ENCODE data around the gene GIGYF2. TPM values are rescaled to one million over a fixed set of nuclear protein-coding genes. Genes with fewer than 3 reads are reported as not detected.

GIGYF2 gene
- total and polyA plus RNA-seq, 2 of the 13 experiments (the other 11 are each of a cell fraction or from before 2014, with no cell fraction given), result 44.9 to 73.5 TPM

- TF ChIP-seq ARID5B (CRISPR knock-in tag; IDR thresholded peaks at IDR 0.05), result no peak
- 0 out of 2 replicates have a peak, but pooled peaks have one; percentile 47 for TF ChIP-seq ZNF547 (CRISPR knock-in tag; IDR thresholded peaks at IDR 0.05)
- 0 out of 2 replicates have a peak, but pooled peaks have one; percentile 46 for TF ChIP-seq ZNF329 (CRISPR knock-in tag; IDR thresholded peaks at IDR 0.05; ENCODE audit: low read depth)
- TF ChIP-seq HDAC1 (CRISPR knock-in tag; IDR thresholded peaks at IDR 0.05), result peak; percentile 65
- no peak for TF ChIP-seq SOX13 (IDR thresholded peaks at IDR 0.05)
- TF ChIP-seq SOX13 (CRISPR knock-in tag; conservative IDR thresholded peaks at IDR 0.05 in 1 of 2, IDR thresholded peaks at IDR 0.05 in 1 of 2), result 0 out of 4 replicates have a peak, but pooled peaks of 1 of the 2 experiments have one; percentile 2
- TF ChIP-seq KAT7 (CRISPR knock-in tag; IDR thresholded peaks at IDR 0.05; ENCODE audit: borderline replicate concordance), result peak; percentile 36; the same call in 1 of the 2 replicates
- no peak for TF ChIP-seq SOX5 (CRISPR knock-in tag; IDR thresholded peaks at IDR 0.05; ENCODE audit: borderline replicate concordance)
- TF ChIP-seq BRCA1 (CRISPR knock-in tag; IDR thresholded peaks at IDR 0.05), result 0 out of 2 replicates have a peak, but pooled peaks have one; percentile 23
- TF ChIP-seq GLMP (CRISPR knock-in tag; IDR thresholded peaks at IDR 0.05; ENCODE audit: borderline replicate concordance), result no peak
- no peak for TF ChIP-seq NFYB (CRISPR knock-in tag; IDR thresholded peaks at IDR 0.05)
- TF ChIP-seq ZNF12 (CRISPR knock-in tag; IDR thresholded peaks at IDR 0.05), result no peak
- 0 out of 2 replicates have a peak, but pooled peaks have one; percentile 17 for TF ChIP-seq ZNF691 (CRISPR knock-in tag; IDR thresholded peaks at IDR 0.05; ENCODE audit: borderline replicate concordance, low read depth)
- TF ChIP-seq SSRP1 (CRISPR knock-in tag; IDR thresholded peaks at IDR 0.05), result no peak
- TF ChIP-seq RAD21 (CRISPR knock-in tag; IDR thresholded peaks at IDR 0.05), result peak; percentile 51; the same call in 1 of the 2 replicates
- TF ChIP-seq ZNF431 (CRISPR knock-in tag; IDR thresholded peaks at IDR 0.05; ENCODE audit: borderline replicate concordance, low read depth), result 0 out of 2 replicates have a peak, but pooled peaks have one; percentile 58
- peak; percentile 33; the same call in 1 of the 2 replicates for TF ChIP-seq SPEN (CRISPR knock-in tag; IDR thresholded peaks at IDR 0.05; ENCODE audit: low read depth)
- TF ChIP-seq DBP (CRISPR knock-in tag; IDR thresholded peaks at IDR 0.05; ENCODE audit: not compliant biosample characterization), result no peak
- TF ChIP-seq MXD4 (CRISPR knock-in tag; IDR thresholded peaks at IDR 0.05), result no peak; the same call in 1 of the 2 replicates
- no peak for TF ChIP-seq ELF1 (CRISPR knock-in tag; IDR thresholded peaks at IDR 0.05)
- peak; percentile 82; the same call in 1 of the 2 replicates for TF ChIP-seq ZFY (CRISPR knock-in tag; IDR thresholded peaks at IDR 0.05)
- no peak for TF ChIP-seq MIER2 (CRISPR knock-in tag; IDR thresholded peaks at IDR 0.05)
- TF ChIP-seq MED8 (CRISPR knock-in tag; IDR thresholded peaks at IDR 0.05; ENCODE audit: insufficient replicate concordance), result no peak
- no peak for TF ChIP-seq PAWR (CRISPR knock-in tag; IDR thresholded peaks at IDR 0.05; ENCODE audit: borderline replicate concordance)
These were observed 179.2 kb downstream of the GIGYF2 start (continued) for GRCh38 chr2:232876161-232876977.
